HCT116 (cell line): ENCODE measurements around the gene NR2F6. TPM values are rescaled to one million over a fixed set of nuclear protein-coding genes. Genes with fewer than 3 reads are reported as not detected.

Experiments
- ATAC-seq: fragments of 200-7000 bp; cut with Tn5 transposase; 2 replicates; pipeline ENCODE4 v1.9.1; 2020; ENCODE audit warnings: mild to moderate bottlenecking, moderate library complexity
- BruUV-seq: library from RNA; stranded (reverse); fragments of 400-500 nt; replicated peaks from 2 replicates; lab custom pipeline; 2021; lab: Mats Ljungman, UMichigan
- CTCF ChIA-PET: fragments of 300-600 bp; sonication (Branson Sonifier 250); formaldehyde crosslinking; loops from one replicate; lab custom pipeline; 2021; ENCODE audit warnings: antibody characterized with exemption; lab: Charles Lee
- POLR2A ChIA-PET: fragments of 300-600, 350-600 bp; sonication (Branson Sonifier 250); formaldehyde crosslinking; loops from one replicate; lab custom pipeline; 2021; ENCODE audit warnings: antibody characterized with exemption; lab: Charles Lee
- RAD21 ChIA-PET, 2 experiments: fragments of 300-600 bp; sonication (Branson Sonifier 250); formaldehyde crosslinking; loops; one replicate each; lab custom pipeline; 2023; ENCODE audit warnings: low total read pairs in 2 of 2; ENCODE audit not compliant: uncharacterized antibody in 2 of 2, unreplicated experiment in 2 of 2, low non-redundant PET in 1 of 2; lab: Charles Lee
- DNase-seq: peaks from one replicate; pipeline ENCODE4 v3.0.0-alpha.2; 2010; ENCODE audit warnings: low read depth, low spot score
- H2AFZ ChIP-seq: fragments of 200-600 bp; shearing (Covaris generic), sonication (generic); 2 replicates; pipeline ENCODE4 v1.6.1; 2017; ENCODE audit warnings: low read depth, mixed run types, mixed read lengths, antibody characterized with exemption, low read length; ENCODE audit not compliant: poor library complexity, severe bottlenecking
- H3K27ac ChIP-seq: 2 replicates; pipeline ENCODE4 v1.5.1; 2012; ENCODE audit warnings: low read depth, low read length
- H3K27me3 ChIP-seq: fragments of 200-600 bp; sonication (generic); 2 replicates; pipeline ENCODE4 v1.6.1; 2016; ENCODE audit warnings: mixed run types, low read length, mixed read lengths; ENCODE audit not compliant: insufficient read depth
- H3K36me3 ChIP-seq, 2 experiments: fragments of 200-500 bp in 1 of 2; fragments of 200-600 bp in 1 of 2; sonication (Bioruptor generic) in 1 of 2; sonication (generic) in 1 of 2; 2 replicates each; pipeline versions ENCODE4 v1.5.1 to v1.6.1; 2014 to 2016; ENCODE audit warnings: low read length in 2 of 2, inconsistent platforms in 1 of 2, mixed read lengths in 1 of 2, mixed run types in 1 of 2; ENCODE audit not compliant: insufficient read depth in 2 of 2, control insufficient read depth in 1 of 2
- H3K4me1 ChIP-seq, 2 experiments: fragments of 200-600 bp in 1 of 2; sonication (generic) in 1 of 2; 2 replicates each; pipeline versions ENCODE4 v1.5.1 to v1.6.1; 2012 to 2017; ENCODE audit warnings: low read length in 2 of 2, inconsistent platforms in 1 of 2, mild to moderate bottlenecking in 1 of 2, mixed read lengths in 1 of 2, mixed run types in 1 of 2, moderate library complexity in 1 of 2; ENCODE audit not compliant: insufficient read depth in 2 of 2, control insufficient read depth in 1 of 2
- H3K4me2 ChIP-seq: fragments of 200-600 bp; sonication (generic); 2 replicates; pipeline ENCODE4 v1.6.1; 2017; ENCODE audit warnings: mixed run types, low read length, mixed read lengths
- H3K4me3 ChIP-seq, 2 experiments: fragments of 200-600 bp in 1 of 2; sonication (generic) in 1 of 2; replicated peaks in 1 of 2; 2 replicates each; pipeline ENCODE4 v1.5.1; 2011 to 2016; ENCODE audit warnings: low read length in 2 of 2, control low read depth in 1 of 2, low read depth in 1 of 2, mild to moderate bottlenecking in 1 of 2, mixed read lengths in 1 of 2, mixed run types in 1 of 2
- H3K79me2 ChIP-seq: fragments of 200-600 bp; sonication (generic); 2 replicates; pipeline ENCODE4 v1.6.1; 2017; ENCODE audit warnings: mild to moderate bottlenecking, mixed run types, low read length, moderate library complexity, mixed read lengths; ENCODE audit not compliant: insufficient read depth
- H3K9ac ChIP-seq: fragments of 200-600 bp; sonication (generic); 2 replicates; pipeline ENCODE4 v1.6.1; 2016; ENCODE audit warnings: low read length, mixed read lengths
- H3K9me2 ChIP-seq: fragments of 200-600 bp; sonication (generic), shearing (Covaris generic); 2 replicates; pipeline ENCODE4 v1.6.1; 2017; ENCODE audit warnings: mixed run types, mild to moderate bottlenecking, moderate library complexity; ENCODE audit not compliant: insufficient read depth
- H3K9me3 ChIP-seq, 2 experiments: fragments of 200-500 bp in 1 of 2; fragments of 200-600 bp in 1 of 2; sonication (Bioruptor generic) in 1 of 2; sonication (generic) in 1 of 2; 2 replicates each; pipeline ENCODE4 v1.6.1; 2014 to 2017; ENCODE audit warnings: low read length in 2 of 2, mixed read lengths in 2 of 2, inconsistent platforms in 1 of 2, low read depth in 1 of 2, mild to moderate bottlenecking in 1 of 2, mixed run types in 1 of 2, moderate library complexity in 1 of 2; ENCODE audit not compliant: control insufficient read depth in 1 of 2, insufficient read depth in 1 of 2
- H4K20me1 ChIP-seq: fragments of 200-600 bp; sonication (generic), shearing (Covaris generic); 2 replicates; pipeline ENCODE4 v1.6.1; 2017; ENCODE audit warnings: mixed run types, mild to moderate bottlenecking, moderate library complexity; ENCODE audit not compliant: insufficient read depth
- CBX3 ChIP-seq: IDR thresholded peaks from 2 replicates; pipeline ENCODE4 v1.6.1; 2012; ENCODE audit warnings: low read depth
- CEBPB ChIP-seq: IDR thresholded peaks from 2 replicates; pipeline ENCODE4 v1.6.1; 2012; ENCODE audit warnings: low read depth
- EGR1 ChIP-seq: IDR thresholded peaks from 2 replicates; pipeline ENCODE4 v1.6.1; 2012; ENCODE audit warnings: low read depth
- ELF1 ChIP-seq: IDR thresholded peaks from 2 replicates; pipeline ENCODE4 v1.6.1; 2012; ENCODE audit warnings: low read depth, borderline replicate concordance
- SIN3A ChIP-seq: IDR thresholded peaks from 2 replicates; pipeline ENCODE4 v1.6.1; 2012; ENCODE audit warnings: low read depth
- SRF ChIP-seq: IDR thresholded peaks from 2 replicates; pipeline ENCODE4 v1.6.1; 2012; ENCODE audit warnings: low read depth
- TCF7L2 ChIP-seq: IDR thresholded peaks from 2 replicates; pipeline ENCODE4 v1.7.0; 2011; ENCODE audit warnings: borderline replicate concordance, inconsistent platforms; ENCODE audit not compliant: insufficient read depth, insufficient read length; ENCODE audit errors: extremely low read depth
- YY1 ChIP-seq: IDR thresholded peaks from 2 replicates; pipeline ENCODE4 v1.6.1; 2011; ENCODE audit warnings: low read length, low read depth, moderate library complexity, mild to moderate bottlenecking; ENCODE audit not compliant: insufficient replicate concordance; ENCODE audit errors: extremely low read depth
- ZFX ChIP-seq: fragments of 450-650 bp; IDR thresholded peaks from 2 replicates; pipeline ENCODE4 v1.6.1; 2017
- intact Hi-C: fragments of 100-400 bp; cut with micrococcal nuclease; formaldehyde crosslinking; loops from 2 replicates; pipeline ENCODE4 v1.10.0; 2022
- total RNA-seq: library from RNA; stranded (reverse); gene quantifications from one replicate; pipeline ENCODE4 v1.2.1, GENCODE V29; 2021; ENCODE audit not compliant: unreplicated experiment
- TF ChIP-seq, protein P1 (sequence below): IDR thresholded peaks from 2 replicates; pipeline ENCODE4 v1.6.1; 2012; ENCODE audit warnings: low read depth
- TF ChIP-seq, protein P2 (sequence below): IDR thresholded peaks from 2 replicates; pipeline ENCODE4 v1.6.1; 2012
- TF ChIP-seq, protein P3 (sequence below): IDR thresholded peaks from 2 replicates; pipeline ENCODE4 v1.6.1; 2011; ENCODE audit warnings: mild to moderate bottlenecking, low read length, moderate library complexity; ENCODE audit not compliant: insufficient replicate concordance; ENCODE audit errors: extremely low read depth

NR2F6 gene
- total RNA-seq, 1 experiment from 2014 or later = 88.0 TPM

DNA sequence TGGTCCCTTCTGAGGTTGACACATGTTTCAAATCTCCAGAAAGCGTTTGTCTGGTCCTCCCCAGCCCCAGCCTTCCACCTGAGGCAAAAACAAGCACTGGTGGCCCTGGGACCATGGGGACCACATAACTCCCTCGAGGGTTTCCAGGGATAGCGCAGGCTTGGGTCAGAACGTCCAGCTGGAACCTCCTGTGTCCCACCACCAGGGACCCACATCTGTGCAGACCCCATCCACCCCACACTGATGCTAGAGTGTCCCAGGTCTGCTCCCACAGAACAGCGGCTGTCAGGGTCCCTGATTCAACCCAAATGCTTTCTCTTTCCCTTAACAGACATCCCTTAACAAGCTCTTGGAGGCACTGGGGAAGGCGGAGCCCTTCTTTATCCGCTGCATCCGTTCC lies 60.1 kb downstream of the NR2F6 start:
- Histone ChIP-seq H3K9me2 (no peaks in the 10 kb centered on the region), H4K20me1 (no peaks in the 10 kb centered on the region), H3K9ac (no peak overlapping the region), H3K36me3 (peaks cover 0 to 8% of the 10 kb centered on the region in 2 experiments; a peak in 3 of 4 replicates), H3K27ac (no peak overlapping the region), H3K79me2 (no peaks in the 10 kb centered on the region), H3K27me3 (no peaks in the 10 kb centered on the region), H3K4me3 (no peak overlapping the region), H3K4me2 (no peak overlapping the region), H2AFZ (no peak overlapping the region), H3K9me3 (no peaks in the 10 kb centered on the region), H3K4me1 (no peaks in the 10 kb centered on the region)
- TF ChIP-seq SRF (no peak), CEBPB (no peak), ELF1 (no peak), EGR1 (no peak), CBX3 (no peak), SIN3A (no peak), YY1 (no peak), TCF7L2 (no peak), ZFX (no peak)
- TF ChIP-seq, protein P1, sequence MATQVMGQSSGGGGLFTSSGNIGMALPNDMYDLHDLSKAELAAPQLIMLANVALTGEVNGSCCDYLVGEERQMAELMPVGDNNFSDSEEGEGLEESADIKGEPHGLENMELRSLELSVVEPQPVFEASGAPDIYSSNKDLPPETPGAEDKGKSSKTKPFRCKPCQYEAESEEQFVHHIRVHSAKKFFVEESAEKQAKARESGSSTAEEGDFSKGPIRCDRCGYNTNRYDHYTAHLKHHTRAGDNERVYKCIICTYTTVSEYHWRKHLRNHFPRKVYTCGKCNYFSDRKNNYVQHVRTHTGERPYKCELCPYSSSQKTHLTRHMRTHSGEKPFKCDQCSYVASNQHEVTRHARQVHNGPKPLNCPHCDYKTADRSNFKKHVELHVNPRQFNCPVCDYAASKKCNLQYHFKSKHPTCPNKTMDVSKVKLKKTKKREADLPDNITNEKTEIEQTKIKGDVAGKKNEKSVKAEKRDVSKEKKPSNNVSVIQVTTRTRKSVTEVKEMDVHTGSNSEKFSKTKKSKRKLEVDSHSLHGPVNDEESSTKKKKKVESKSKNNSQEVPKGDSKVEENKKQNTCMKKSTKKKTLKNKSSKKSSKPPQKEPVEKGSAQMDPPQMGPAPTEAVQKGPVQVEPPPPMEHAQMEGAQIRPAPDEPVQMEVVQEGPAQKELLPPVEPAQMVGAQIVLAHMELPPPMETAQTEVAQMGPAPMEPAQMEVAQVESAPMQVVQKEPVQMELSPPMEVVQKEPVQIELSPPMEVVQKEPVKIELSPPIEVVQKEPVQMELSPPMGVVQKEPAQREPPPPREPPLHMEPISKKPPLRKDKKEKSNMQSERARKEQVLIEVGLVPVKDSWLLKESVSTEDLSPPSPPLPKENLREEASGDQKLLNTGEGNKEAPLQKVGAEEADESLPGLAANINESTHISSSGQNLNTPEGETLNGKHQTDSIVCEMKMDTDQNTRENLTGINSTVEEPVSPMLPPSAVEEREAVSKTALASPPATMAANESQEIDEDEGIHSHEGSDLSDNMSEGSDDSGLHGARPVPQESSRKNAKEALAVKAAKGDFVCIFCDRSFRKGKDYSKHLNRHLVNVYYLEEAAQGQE = no peak
- TF ChIP-seq, protein P2, sequence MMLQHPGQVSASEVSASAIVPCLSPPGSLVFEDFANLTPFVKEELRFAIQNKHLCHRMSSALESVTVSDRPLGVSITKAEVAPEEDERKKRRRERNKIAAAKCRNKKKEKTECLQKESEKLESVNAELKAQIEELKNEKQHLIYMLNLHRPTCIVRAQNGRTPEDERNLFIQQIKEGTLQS = no peak
- TF ChIP-seq, protein P3, sequence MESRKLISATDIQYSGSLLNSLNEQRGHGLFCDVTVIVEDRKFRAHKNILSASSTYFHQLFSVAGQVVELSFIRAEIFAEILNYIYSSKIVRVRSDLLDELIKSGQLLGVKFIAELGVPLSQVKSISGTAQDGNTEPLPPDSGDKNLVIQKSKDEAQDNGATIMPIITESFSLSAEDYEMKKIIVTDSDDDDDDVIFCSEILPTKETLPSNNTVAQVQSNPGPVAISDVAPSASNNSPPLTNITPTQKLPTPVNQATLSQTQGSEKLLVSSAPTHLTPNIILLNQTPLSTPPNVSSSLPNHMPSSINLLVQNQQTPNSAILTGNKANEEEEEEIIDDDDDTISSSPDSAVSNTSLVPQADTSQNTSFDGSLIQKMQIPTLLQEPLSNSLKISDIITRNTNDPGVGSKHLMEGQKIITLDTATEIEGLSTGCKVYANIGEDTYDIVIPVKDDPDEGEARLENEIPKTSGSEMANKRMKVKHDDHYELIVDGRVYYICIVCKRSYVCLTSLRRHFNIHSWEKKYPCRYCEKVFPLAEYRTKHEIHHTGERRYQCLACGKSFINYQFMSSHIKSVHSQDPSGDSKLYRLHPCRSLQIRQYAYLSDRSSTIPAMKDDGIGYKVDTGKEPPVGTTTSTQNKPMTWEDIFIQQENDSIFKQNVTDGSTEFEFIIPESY = no peak
- DNase-seq (no peak), ATAC-seq (no peak)
- POLR2A ChIA-PET = no interaction called here
- CTCF ChIA-PET = no interaction called here
- intact Hi-C loops = no loop called here
- BruUV-seq = no TSS peak
- RAD21 ChIA-PET = no interaction called here
